Right lobe of liver (tissue), 4 donors: ENCODE measurements around the gene NQO2.

Experiments
- CTCF ChIP-seq, 4 donors: fragments of 200-600 bp in 3 of 4; fragments of 450-650 bp in 1 of 4; IDR thresholded peaks; one replicate each; pipeline versions ENCODE4 v1.5.1 to v1.8.0; 2016 to 2022; ENCODE audit warnings: antibody characterized with exemption in 4 of 4, mild to moderate bottlenecking in 2 of 4
- POLR2A ChIP-seq: fragments of 450-650 bp; IDR thresholded peaks from one replicate; pipeline ENCODE4 v1.6.1; 2017; ENCODE audit warnings: antibody characterized with exemption, mild to moderate bottlenecking
- donor health status: DM: no; HTN: no; CAD: no.
- donor health status: DM: no; HTN: no; CAD: no.
- donor health status: DM: no; HTN: yes; CAD: no.

- no peak for TF ChIP-seq CTCF (IDR thresholded peaks at IDR 0.05)
- no peak for TF ChIP-seq POLR2A
Measured at GRCh38 chr6:3045369-3045768, 45.7 kb downstream of the NQO2 start.
